ENCODE data around the gene VRK2. TPM values are rescaled to one million over a fixed set of nuclear protein-coding genes. Genes with fewer than 3 reads are reported as not detected.

The VRK2 gene
- polyA plus RNA-seq, 3 donors = 13.5 to 31.6 (median 21.4) TPM

DNA sequence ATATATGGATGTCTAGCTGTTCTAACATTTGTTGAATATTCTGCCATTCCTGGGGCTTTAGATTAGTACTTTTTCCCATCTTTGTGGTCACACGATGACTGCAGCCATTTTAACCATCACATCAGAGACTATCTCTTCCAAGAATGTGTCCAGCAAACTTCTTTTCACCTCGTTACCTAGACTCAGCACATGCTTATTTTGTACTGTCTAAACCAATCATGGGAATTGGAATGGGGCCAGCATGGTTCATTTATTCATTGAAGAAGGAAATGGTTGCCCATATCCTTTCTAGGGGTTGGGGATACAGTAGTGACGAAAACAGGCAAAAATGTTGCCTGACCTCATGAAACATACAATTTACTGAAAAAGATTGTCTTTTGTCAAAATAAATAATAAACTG lies 2.5 kb upstream of the VRK2 start:
- H3K27ac Mint-ChIP-seq = no peak overlapping the region
- no peaks in the 10 kb centered on the region for H3K9me3 Mint-ChIP-seq
- Histone ChIP-seq H4K20me1 (ENCODE audit: insufficient read depth, low read length) (no peaks in the 10 kb centered on the region), H3K9ac (ENCODE audit: insufficient read depth, low read length, poor library complexity, severe bottlenecking) (no peak overlapping the region), H3K4me3 (replicated peaks in 1 of 3; ENCODE audit: low read depth in 2 of 3, low read length in 3 of 3) (no peak overlapping the region), H3K79me2 (ENCODE audit: insufficient read depth, low read length) (peaks cover 37% of the 10 kb centered on the region), H3K9me3 (replicated peaks in 1 of 2; ENCODE audit: control insufficient read depth in 1 of 2, insufficient read depth in 1 of 2, low read length in 2 of 2) (no peaks in the 10 kb centered on the region), H3K27ac (ENCODE audit: low read depth in 1 of 2, low read length in 2 of 2) (no peak overlapping the region), H2AFZ (ENCODE audit: insufficient read depth, low read depth, low read length, poor library complexity, severe bottlenecking) (no peak overlapping the region), H3K4me2 (replicated peaks; ENCODE audit: extremely low read depth, low read length, poor library complexity, severe bottlenecking) (no peak overlapping the region), H3K27me3 (ENCODE audit: control insufficient read depth in 2 of 2, insufficient read depth in 2 of 2, low read length in 2 of 2) (no peaks in the 10 kb centered on the region), H3K4me1 (ENCODE audit: control insufficient read depth in 1 of 2, insufficient read depth in 2 of 2, low read length in 2 of 2) (peaks cover 20 to 31% of the 10 kb centered on the region in 2 donors), H3K36me3 (replicated peaks in 1 of 2; ENCODE audit: control insufficient read depth in 1 of 2, insufficient read depth in 2 of 2, low read length in 2 of 2) (peaks cover under 1 to 6% of the 10 kb centered on the region in 2 donors)
- peaks cover 33% of the 10 kb centered on the region for H3K4me1 Mint-ChIP-seq
- H3K36me3 Mint-ChIP-seq = peaks cover 6 to 8% of the 10 kb centered on the region in 2 donors
- no peak for DNase-seq
- 100% methylated on average over 1 of the region's 3 CpGs for whole genome bisulfite sequencing (ENCODE audit: insufficient coverage)
- H3K27me3 Mint-ChIP-seq (ENCODE audit: low read depth in 3 of 3) = peaks cover 0 to 2% (median 1%) of the 10 kb centered on the region in 3 donors
- TF ChIP-seq, protein P1, sequence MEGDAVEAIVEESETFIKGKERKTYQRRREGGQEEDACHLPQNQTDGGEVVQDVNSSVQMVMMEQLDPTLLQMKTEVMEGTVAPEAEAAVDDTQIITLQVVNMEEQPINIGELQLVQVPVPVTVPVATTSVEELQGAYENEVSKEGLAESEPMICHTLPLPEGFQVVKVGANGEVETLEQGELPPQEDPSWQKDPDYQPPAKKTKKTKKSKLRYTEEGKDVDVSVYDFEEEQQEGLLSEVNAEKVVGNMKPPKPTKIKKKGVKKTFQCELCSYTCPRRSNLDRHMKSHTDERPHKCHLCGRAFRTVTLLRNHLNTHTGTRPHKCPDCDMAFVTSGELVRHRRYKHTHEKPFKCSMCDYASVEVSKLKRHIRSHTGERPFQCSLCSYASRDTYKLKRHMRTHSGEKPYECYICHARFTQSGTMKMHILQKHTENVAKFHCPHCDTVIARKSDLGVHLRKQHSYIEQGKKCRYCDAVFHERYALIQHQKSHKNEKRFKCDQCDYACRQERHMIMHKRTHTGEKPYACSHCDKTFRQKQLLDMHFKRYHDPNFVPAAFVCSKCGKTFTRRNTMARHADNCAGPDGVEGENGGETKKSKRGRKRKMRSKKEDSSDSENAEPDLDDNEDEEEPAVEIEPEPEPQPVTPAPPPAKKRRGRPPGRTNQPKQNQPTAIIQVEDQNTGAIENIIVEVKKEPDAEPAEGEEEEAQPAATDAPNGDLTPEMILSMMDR (IDR thresholded peaks at IDR 0.05) = no peak
- intact Hi-C loops (cut with micrococcal nuclease) = no loop called here
- H3K4me3 Mint-ChIP-seq = no peak overlapping the region

DNA sequence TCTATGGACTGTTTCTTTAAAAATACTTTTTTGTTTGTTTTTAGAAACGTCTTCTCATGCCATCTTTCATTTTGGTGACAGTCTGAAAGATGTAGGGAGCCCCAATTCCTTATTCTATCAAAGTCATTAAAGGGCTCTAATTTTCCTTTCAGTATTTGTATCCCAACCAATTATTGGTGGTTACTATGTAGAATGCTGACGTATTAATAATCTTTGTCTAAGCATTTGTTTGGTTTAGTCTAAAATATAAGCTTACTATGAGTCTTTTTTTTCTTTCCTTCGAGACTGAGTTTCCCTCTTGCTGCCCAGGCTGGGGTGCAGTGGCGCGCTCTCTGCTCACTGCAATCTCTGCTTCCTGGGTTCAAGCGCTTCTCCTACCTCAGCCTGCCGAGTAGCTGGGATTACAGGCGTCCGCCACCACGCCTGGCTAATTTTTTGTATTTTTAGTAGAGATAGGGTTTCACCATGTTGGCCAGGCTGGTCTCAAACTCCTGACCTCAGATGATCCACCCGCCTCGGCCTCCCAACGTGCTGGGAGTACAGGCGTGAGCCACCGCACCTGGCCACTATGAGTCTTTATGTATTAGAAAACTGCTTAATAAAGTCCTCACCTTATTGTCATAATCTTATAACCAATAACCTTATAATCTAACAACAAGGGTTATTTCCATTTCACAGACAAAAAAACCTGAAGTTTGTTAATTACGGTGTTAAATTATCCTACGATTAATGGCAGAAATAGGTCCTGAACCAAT lies 849 bp upstream of the VRK2 start:
- H3K4me2 ChIP-seq (replicated peaks; ENCODE audit: extremely low read depth, low read length, poor library complexity, severe bottlenecking) = peak overlapping the region; percentile 77
- peaks cover 30% of the 10 kb centered on the region for H3K4me1 Mint-ChIP-seq
- no peaks in the 10 kb centered on the region for H4K20me1 ChIP-seq (ENCODE audit: insufficient read depth, low read length)
- peaks cover 3 to 13% of the 10 kb centered on the region in 2 donors for H3K36me3 ChIP-seq (replicated peaks in 1 of 2; ENCODE audit: control insufficient read depth in 1 of 2, insufficient read depth in 2 of 2, low read length in 2 of 2)
- H3K79me2 ChIP-seq (ENCODE audit: insufficient read depth, low read length) = peaks cover 41% of the 10 kb centered on the region
- H3K9me3 Mint-ChIP-seq = no peaks in the 10 kb centered on the region
- H3K27ac Mint-ChIP-seq = peak overlapping the region; percentile 90 to 96 (median 95)
- peak overlapping the region; percentile 48 to 81 (median 60) for H3K4me3 ChIP-seq (replicated peaks in 1 of 3; ENCODE audit: low read depth in 2 of 3, low read length in 3 of 3)
- H3K36me3 Mint-ChIP-seq = peaks cover 9 to 15% of the 10 kb centered on the region in 2 donors
- no peak for DNase-seq
- intact Hi-C loops (cut with micrococcal nuclease) = loop anchor here in 1 of 2 donors (5.0 kb wide), 1 partner anchor 62 kb away; no protein-coding TSS in a partner anchor
- TF ChIP-seq, protein P1 (IDR thresholded peaks at IDR 0.05) = no peak
- no peaks in the 10 kb centered on the region for H3K27me3 ChIP-seq (ENCODE audit: control insufficient read depth in 2 of 2, insufficient read depth in 2 of 2, low read length in 2 of 2)
- H3K4me1 ChIP-seq (ENCODE audit: control insufficient read depth in 1 of 2, insufficient read depth in 2 of 2, low read length in 2 of 2) = peaks cover 16 to 26% of the 10 kb centered on the region in 2 donors
- peaks cover 0 to 2% (median 1%) of the 10 kb centered on the region in 3 donors for H3K27me3 Mint-ChIP-seq (ENCODE audit: low read depth in 3 of 3)
- H2AFZ ChIP-seq (ENCODE audit: insufficient read depth, low read depth, low read length, poor library complexity, severe bottlenecking) = peak overlapping the region; percentile 89
- H3K9ac ChIP-seq (ENCODE audit: insufficient read depth, low read length, poor library complexity, severe bottlenecking) = peak overlapping the region; percentile 87
- no peaks in the 10 kb centered on the region for H3K9me3 ChIP-seq (replicated peaks in 1 of 2; ENCODE audit: control insufficient read depth in 1 of 2, insufficient read depth in 1 of 2, low read length in 2 of 2)
- WGBS (ENCODE audit: insufficient coverage) = 40% methylated on average over 1 of the region's 17 CpGs
- H3K27ac ChIP-seq (ENCODE audit: low read depth in 1 of 2, low read length in 2 of 2) = peak overlapping the region; percentile 80 to 86
- peak overlapping the region; percentile 94 for H3K4me3 Mint-ChIP-seq

Data from CD14-positive monocyte (primary cell).